Astrocyte of the hippocampus (primary cell): ENCODE results near the gene APLP2.
"Not testable (repeated sequence)": the region's sequence is repeated elsewhere in the genome, so short reads cannot be mapped to it uniquely, and the experiment has no call there.

Source experiments
- DNase-seq: peaks from one replicate; pipeline ENCODE4 v3.0.0; 2011; ENCODE audit warnings: low read depth, low spot score

Gene APLP2

GRCh38 chr11:130090517-130090916 lies 20.8 kb downstream of the APLP2 start:
- DNase-seq, result not testable (repeated sequence)

- not testable (repeated sequence) for DNase-seq
Measured at GRCh38 chr11:130091169-130091568, 21.5 kb downstream of the APLP2 start.

- no peak for DNase-seq
Measured at GRCh38 chr11:130092661-130093060, 23.0 kb downstream of the APLP2 start.

GRCh38 chr11:130094614-130095013 lies 24.9 kb downstream of the APLP2 start:
- no peak for DNase-seq

GRCh38 chr11:130095326-130095725 lies 25.6 kb downstream of the APLP2 start:
- no peak for DNase-seq

- DNase-seq, result no peak
Measured at GRCh38 chr11:130096042-130096441, 26.3 kb downstream of the APLP2 start.

- no peak for DNase-seq
Measured at GRCh38 chr11:130096823-130097222, 27.1 kb downstream of the APLP2 start.

- DNase-seq, result no peak
Measured at GRCh38 chr11:130097285-130097684, 27.6 kb downstream of the APLP2 start.

- no peak for DNase-seq
Measured at GRCh38 chr11:130099356-130099755, 29.7 kb downstream of the APLP2 start.

- DNase-seq, result no peak
Measured at GRCh38 chr11:130100381-130101095, 30.8 kb downstream of the APLP2 start.

GRCh38 chr11:130101661-130102060 lies 32.0 kb downstream of the APLP2 start:
- DNase-seq, result no peak

- DNase-seq, result no peak
Measured at GRCh38 chr11:130102301-130103249, 32.9 kb downstream of the APLP2 start.

- DNase-seq, result peak; percentile 74
Measured at GRCh38 chr11:130103296-130103814, 33.7 kb downstream of the APLP2 start.

- no peak for DNase-seq
Measured at GRCh38 chr11:130106381-130106780, 36.7 kb downstream of the APLP2 start.

GRCh38 chr11:130108671-130109070 lies 39.0 kb downstream of the APLP2 start:
- DNase-seq, result not testable (repeated sequence)

GRCh38 chr11:130109386-130109785 lies 39.7 kb downstream of the APLP2 start:
- DNase-seq, result no peak

GRCh38 chr11:130110339-130111108 lies 40.8 kb downstream of the APLP2 start:
- DNase-seq, result no peak

- DNase-seq, result peak; percentile 60
Measured at GRCh38 chr11:130112071-130112830, 42.6 kb downstream of the APLP2 start.

- no peak for DNase-seq
Measured at GRCh38 chr11:130114281-130114680, 44.6 kb downstream of the APLP2 start.

- DNase-seq, result no peak
Measured at GRCh38 chr11:130114726-130115125, 45.0 kb downstream of the APLP2 start.

- DNase-seq, result peak; percentile 88
Measured at GRCh38 chr11:130115218-130115617, 45.5 kb downstream of the APLP2 start.
